Subcutaneous adipose tissue (tissue), 4 donors: ENCODE results near the gene SNAP29. TPM values are rescaled to one million over a fixed set of nuclear protein-coding genes. Genes with fewer than 3 reads are reported as not detected.

Source experiments
- total RNA-seq, 4 donors: library from RNA; depleted of rRNA; stranded (reverse); fragments of >200 nt; gene quantifications; one replicate each; pipeline ENCODE4 v1.1.0, GENCODE V29; 2016
- TF ChIP-seq, protein P1 (sequence below): fragments of 450-650 bp; IDR thresholded peaks from one replicate; pipeline ENCODE4 v1.5.1; 2016; ENCODE audit warnings: low read depth, mild to moderate bottlenecking, control low read depth, antibody characterized with exemption, moderate library complexity

Gene SNAP29
- total RNA-seq, 4 donors from 2014 or later: 20.5 to 27.1 (median 24.4) TPM

DNA sequence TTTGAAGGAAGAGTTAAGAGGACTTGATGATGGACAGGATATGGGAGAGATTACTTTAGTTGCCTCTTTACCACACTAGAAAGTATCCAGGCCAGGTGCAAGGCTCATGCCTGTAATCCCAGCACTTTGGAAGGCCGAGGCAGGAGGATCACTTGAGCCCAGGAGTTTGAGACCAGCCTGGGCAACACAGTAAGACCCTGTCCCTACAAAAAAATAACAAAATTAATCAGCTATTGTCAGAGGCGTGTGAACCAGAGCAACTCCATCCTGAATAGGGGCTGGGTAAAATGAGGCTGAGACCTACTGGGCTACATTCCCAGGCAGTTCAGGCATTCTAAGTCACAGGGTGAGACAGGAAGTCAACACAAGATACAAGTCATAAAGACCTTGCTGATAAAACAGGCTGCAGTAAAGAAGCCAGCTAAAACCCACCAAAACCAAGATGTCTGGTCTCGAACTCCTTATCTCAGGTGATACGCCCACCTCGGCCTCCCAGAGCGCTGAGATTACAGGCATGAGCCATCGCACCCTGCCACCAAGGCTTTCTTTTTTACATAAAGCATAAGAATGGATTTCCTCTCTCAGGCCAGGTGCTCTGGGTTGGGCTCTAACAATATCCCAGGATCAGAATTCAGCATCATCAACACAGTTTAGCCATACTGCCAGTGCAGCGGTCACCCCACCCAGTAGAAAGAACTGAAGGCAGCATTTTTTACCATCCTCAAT is 18.0 kb upstream of the SNAP29 start:
- TF ChIP-seq, protein P1, sequence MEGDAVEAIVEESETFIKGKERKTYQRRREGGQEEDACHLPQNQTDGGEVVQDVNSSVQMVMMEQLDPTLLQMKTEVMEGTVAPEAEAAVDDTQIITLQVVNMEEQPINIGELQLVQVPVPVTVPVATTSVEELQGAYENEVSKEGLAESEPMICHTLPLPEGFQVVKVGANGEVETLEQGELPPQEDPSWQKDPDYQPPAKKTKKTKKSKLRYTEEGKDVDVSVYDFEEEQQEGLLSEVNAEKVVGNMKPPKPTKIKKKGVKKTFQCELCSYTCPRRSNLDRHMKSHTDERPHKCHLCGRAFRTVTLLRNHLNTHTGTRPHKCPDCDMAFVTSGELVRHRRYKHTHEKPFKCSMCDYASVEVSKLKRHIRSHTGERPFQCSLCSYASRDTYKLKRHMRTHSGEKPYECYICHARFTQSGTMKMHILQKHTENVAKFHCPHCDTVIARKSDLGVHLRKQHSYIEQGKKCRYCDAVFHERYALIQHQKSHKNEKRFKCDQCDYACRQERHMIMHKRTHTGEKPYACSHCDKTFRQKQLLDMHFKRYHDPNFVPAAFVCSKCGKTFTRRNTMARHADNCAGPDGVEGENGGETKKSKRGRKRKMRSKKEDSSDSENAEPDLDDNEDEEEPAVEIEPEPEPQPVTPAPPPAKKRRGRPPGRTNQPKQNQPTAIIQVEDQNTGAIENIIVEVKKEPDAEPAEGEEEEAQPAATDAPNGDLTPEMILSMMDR: no peak

DNA sequence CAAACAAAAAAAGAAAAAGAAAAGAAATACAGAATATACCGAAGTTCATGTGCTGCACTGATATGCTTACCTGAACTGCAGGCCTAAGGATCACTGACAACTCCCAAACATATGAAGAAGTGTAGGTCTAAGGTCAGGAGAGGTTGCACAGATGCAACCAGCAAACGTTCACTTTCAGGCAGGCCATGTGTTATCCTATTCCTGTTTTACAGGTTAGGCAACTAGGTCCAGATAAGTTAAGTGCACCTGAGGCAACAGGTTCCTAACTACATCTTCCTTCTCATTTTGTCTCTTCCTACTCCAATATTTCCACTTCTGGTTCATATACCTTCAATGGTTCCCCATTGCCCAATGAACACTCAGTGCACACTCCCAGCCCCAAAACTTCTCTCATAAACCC is 15.3 kb upstream of the SNAP29 start:
- TF ChIP-seq, protein P1: no peak

DNA sequence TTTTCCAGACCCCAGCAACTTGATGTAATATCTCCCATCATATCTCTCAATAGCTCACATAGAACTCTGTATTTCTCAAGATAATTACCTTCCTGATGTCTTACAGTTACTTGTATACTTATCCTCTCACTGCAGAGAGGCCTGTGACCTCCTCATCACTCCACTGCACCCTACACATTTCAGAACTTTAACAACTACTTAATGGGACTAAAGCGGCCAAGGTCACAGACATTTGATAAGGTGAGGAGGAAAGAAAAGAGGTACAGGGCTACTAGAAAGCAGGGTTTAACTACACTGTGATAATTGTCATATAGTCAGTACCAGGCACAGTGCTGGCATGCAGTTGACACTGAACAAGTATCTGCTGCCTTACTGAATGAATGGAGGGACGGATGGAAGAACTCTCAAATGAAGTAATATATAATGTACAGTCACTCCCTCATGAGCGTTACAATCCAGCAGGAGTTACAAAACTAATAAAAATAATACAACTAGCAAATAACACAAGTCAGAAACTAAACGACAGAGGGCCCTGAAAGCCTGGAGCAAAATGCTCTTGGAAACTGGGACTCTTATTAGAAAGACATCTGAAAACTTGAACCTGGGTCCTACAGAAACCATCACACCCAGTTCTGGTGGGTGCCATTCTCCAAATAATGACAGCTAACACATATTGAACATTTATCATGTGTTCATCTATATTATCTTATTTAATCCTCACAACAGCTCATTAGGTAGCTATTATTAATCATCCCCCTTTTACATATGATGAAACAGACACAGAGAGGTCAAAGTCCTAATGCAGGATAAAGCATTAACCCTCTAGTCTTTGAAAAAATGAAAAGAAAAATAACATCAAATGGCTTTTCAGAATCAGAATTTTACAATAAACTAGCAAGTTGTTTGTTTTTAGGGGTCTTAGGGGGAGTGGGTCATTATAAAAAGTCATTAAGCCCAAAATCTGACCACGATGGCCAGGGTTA is 14.5 kb upstream of the SNAP29 start:
- TF ChIP-seq, protein P1: no peak

DNA sequence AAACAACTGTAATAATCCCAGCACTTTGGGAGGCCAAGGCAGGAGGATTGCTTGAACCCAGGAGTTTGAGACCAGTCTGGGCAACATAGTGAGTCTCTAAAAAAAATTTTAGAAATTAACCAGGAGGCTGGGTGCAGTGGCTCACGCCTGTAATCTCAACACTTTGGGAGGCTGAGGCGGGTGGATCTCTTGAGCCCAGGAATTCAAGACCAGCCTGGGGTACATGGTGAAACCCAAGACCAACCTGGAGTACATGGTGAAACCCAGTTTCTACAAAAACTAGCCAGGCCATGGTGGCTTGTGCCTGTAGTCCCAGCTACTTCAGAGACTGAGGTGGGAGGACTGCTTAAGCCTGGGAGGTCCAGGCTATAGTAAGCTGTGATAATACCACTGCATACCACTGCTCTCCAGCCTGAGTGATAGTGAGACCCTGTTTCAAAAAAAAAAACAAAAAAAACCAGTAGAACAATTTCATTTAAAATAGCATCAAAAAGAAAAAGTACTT is 11.4 kb upstream of the SNAP29 start:
- TF ChIP-seq, protein P1: no peak

DNA sequence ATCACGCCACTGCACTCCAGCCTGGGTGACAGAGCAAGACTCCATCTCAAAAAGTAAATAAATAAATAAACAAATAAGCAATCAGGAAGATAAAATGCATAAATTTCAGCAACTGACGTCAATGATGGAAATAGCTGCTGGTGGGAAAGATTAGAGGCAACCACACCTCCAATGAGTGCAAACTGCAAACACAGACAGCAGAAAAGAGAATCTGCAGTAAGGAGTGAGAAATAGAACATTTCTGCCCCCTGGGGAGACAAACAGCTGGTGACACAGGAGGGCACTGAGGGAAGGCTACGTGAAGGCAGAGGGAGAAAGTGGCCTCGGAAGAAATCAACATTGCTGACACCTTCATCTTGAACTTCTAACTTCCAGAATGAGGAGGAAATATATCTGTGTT is 6.7 kb upstream of the SNAP29 start:
- TF ChIP-seq, protein P1: no peak

DNA sequence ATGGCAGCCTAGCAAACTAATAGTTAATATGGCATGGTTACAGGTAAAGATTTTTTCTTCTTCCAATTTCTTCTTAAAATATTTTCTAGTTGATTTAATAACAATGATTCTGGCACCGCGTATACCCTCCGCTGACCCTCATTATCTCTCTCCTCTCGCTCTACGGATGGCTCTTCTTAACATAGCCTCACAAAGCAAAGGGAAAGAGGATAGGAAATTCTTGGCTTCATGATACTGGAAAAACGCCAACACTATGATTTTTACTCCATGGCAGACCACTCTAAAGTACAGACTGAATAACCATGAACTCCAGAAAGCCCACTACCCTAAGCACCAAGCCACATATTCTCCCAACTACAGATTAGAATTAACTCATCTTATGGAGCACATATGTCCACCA is 6.3 kb upstream of the SNAP29 start:
- TF ChIP-seq, protein P1: no peak

DNA sequence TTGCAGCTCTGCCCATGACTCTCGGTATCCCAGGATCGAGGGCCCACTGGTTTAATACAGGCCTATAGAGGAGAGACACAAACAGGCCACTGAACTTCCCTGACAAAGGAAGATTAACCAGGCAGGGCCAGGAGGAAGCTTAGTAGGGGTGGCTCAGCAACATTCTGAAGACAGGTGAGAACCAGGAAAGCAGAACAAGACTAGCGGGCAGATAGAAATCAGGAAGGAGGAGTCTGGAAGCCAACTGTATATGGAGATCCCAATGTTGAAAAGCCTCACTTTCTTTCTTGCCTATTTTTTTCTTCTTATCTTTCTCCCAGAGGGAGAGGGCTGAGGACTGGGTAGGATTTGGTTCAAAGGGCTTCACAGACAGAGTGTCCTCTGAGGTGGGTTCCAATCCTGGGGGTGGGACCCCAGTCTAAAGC is 5.6 kb upstream of the SNAP29 start:
- TF ChIP-seq, protein P1: no peak
